Sigmoid colon (tissue), 4 donors: ENCODE results near the gene YPEL1.

ENCODE experiments used
- CTCF ChIP-seq, 4 experiments: fragments of 450-650 bp in 3 of 4; fragments of 200-600 bp in 1 of 4; IDR thresholded peaks; one replicate each; pipeline ENCODE4 v1.5.1; 2016 to 2019; ENCODE audit warnings: antibody characterized with exemption in 4 of 4, mild to moderate bottlenecking in 3 of 4, moderate library complexity in 2 of 4
- EP300 ChIP-seq, 4 donors: sonication (generic); formaldehyde crosslinking; IDR thresholded peaks; one replicate each; pipeline ENCODE4 v1.6.1; 2017; ENCODE audit warnings: antibody characterized with exemption in 4 of 4
- POLR2A ChIP-seq, 2 donors: fragments of 450-650 bp; IDR thresholded peaks; one replicate each; pipeline ENCODE4 v1.6.1; 2016; ENCODE audit warnings: antibody characterized with exemption in 2 of 2, mild to moderate bottlenecking in 2 of 2, moderate library complexity in 2 of 2
- POLR2AphosphoS5 ChIP-seq, 4 donors: sonication (generic); formaldehyde crosslinking; IDR thresholded peaks; one replicate each; pipeline ENCODE4 v1.6.1; 2017; ENCODE audit warnings: antibody characterized with exemption in 4 of 4

- no peak for TF ChIP-seq CTCF (IDR thresholded peaks at IDR 0.05)
- TF ChIP-seq POLR2A (IDR thresholded peaks at IDR 0.05): no peak
- peak in 1 of 4 donors; percentile 22 for TF ChIP-seq POLR2AphosphoS5 (IDR thresholded peaks at IDR 0.05)
- TF ChIP-seq EP300 (IDR thresholded peaks at IDR 0.05): no peak
Measured at GRCh38 chr22:21652010-21652546, 83.5 kb downstream of the YPEL1 start.
